ENCODE data around the gene SUGCT. TPM values are rescaled to one million over a fixed set of nuclear protein-coding genes. Genes with fewer than 3 reads are reported as not detected.
A peak's percentile ranks its signal among the peaks of the same experiment; 100 is the strongest.

SUGCT gene
- polyA plus RNA-seq, 1 of the 3 experiments (the other 2 are of a cell fraction): 53.7 TPM

GRCh38 chr7:40350100-40350499, 215.3 kb downstream of the SUGCT start (continued):
- no peak for TF ChIP-seq USF2 (IDR thresholded peaks at IDR 0.05; ENCODE audit: borderline replicate concordance, low read depth, low read length)
- no peak for TF ChIP-seq TEAD4 (IDR thresholded peaks at IDR 0.05; ENCODE audit: borderline replicate concordance, insufficient read depth)
- no peak for TF ChIP-seq FOXM1 (IDR thresholded peaks at IDR 0.05; ENCODE audit: low read depth)

- no peak overlapping the region for H2AFZ ChIP-seq (ENCODE audit: low read depth)
- CTCF ChIA-PET: no interaction called here
Measured at GRCh38 chr7:40354711-40355110, 219.9 kb downstream of the SUGCT start.

GRCh38 chr7:40356312-40356711, 221.5 kb downstream of the SUGCT start:
- TF ChIP-seq SMC3 (IDR thresholded peaks at IDR 0.05; ENCODE audit: low read depth, low read length): no peak
- TF ChIP-seq MEF2A (IDR thresholded peaks at IDR 0.05; ENCODE audit: borderline replicate concordance, low read depth): no peak
- peak; percentile 44; the same call in 1 of the 2 replicates for TF ChIP-seq FOSL2 (IDR thresholded peaks at IDR 0.05; ENCODE audit: borderline replicate concordance, low read depth)
- no peaks in the 10 kb centered on the region for H3K27me3 ChIP-seq (ENCODE audit: insufficient read depth)
- H3K9me2 ChIP-seq: no peaks in the 10 kb centered on the region
- ChIA-PET CTCF (interaction anchor here (0.6 to 1.2 kb wide), 3 partner anchors 12 to 1827 kb away, joined by 3 read pairs; no protein-coding TSS in a partner anchor), POLR2A (no interaction called here)
- H4K20me1 ChIP-seq (ENCODE audit: insufficient read depth): no peaks in the 10 kb centered on the region
- H3K9ac ChIP-seq: peak overlapping the region; percentile 40; the same call in 1 of the 2 replicates
- H3F3A ChIP-seq (replicated peaks; ENCODE audit: insufficient read depth): peaks cover 24% of the 10 kb centered on the region
- peak overlapping the region; percentile 5; the same call in 1 of the 2 replicates for H2AFZ ChIP-seq (ENCODE audit: low read depth)
- peak overlapping the region; percentile 31; the same call in 1 of the 2 replicates for H3K4me2 ChIP-seq
- H3K36me3 ChIP-seq (replicated peaks in 1 of 2; ENCODE audit: control insufficient read depth in 1 of 2, insufficient read depth in 2 of 2, low read length in 1 of 2): no peaks in the 10 kb centered on the region
- H3K4me3 ChIP-seq (ENCODE audit: low read depth in 2 of 2, low read length in 1 of 2): no peak overlapping the region
- H3K27ac ChIP-seq (ENCODE audit: low read depth in 2 of 2, low read length in 1 of 2): peak overlapping the region; percentile 82 to 86
- peaks cover 5% of the 10 kb centered on the region in 2 experiments; a peak in 3 of 4 replicates for H3K4me1 ChIP-seq (ENCODE audit: control insufficient read depth in 1 of 2, insufficient read depth in 2 of 2, low read depth in 1 of 2, low read length in 1 of 2)
- DNase-seq: no peak
- H3K79me2 ChIP-seq (ENCODE audit: insufficient read depth): no peaks in the 10 kb centered on the region
- WGBS (ENCODE audit: low lambda C conversion rate): 53% methylated on average over 3 of the region's 3 CpGs
- no peaks in the 10 kb centered on the region for H3K9me3 ChIP-seq

More at GRCh38 chr7:40354711-40355110, 219.9 kb downstream of the SUGCT start:
- DNase-seq: no peak
- H3K27me3 ChIP-seq (ENCODE audit: insufficient read depth): no peaks in the 10 kb centered on the region
- H3K36me3 ChIP-seq (replicated peaks in 1 of 2; ENCODE audit: control insufficient read depth in 1 of 2, insufficient read depth in 2 of 2, low read length in 1 of 2): no peaks in the 10 kb centered on the region
- POLR2A ChIA-PET: no interaction called here
- no peaks in the 10 kb centered on the region for H4K20me1 ChIP-seq (ENCODE audit: insufficient read depth)
- peaks cover 24% of the 10 kb centered on the region for H3F3A ChIP-seq (replicated peaks; ENCODE audit: insufficient read depth)
- peaks cover 5% of the 10 kb centered on the region in 2 experiments; a peak in 3 of 4 replicates for H3K4me1 ChIP-seq (ENCODE audit: control insufficient read depth in 1 of 2, insufficient read depth in 2 of 2, low read depth in 1 of 2, low read length in 1 of 2)
- no peaks in the 10 kb centered on the region for H3K79me2 ChIP-seq (ENCODE audit: insufficient read depth)
- H3K27ac ChIP-seq (ENCODE audit: low read depth in 2 of 2, low read length in 1 of 2): peak overlapping the region in 1 of 2 experiments; percentile 76; a peak in 2 of 4 replicates
- 83% methylated on average over 2 of the region's 2 CpGs for WGBS (ENCODE audit: low lambda C conversion rate)
- H3K4me2 ChIP-seq: no peak overlapping the region
- no peaks in the 10 kb centered on the region for H3K9me2 ChIP-seq
- no peak for TF ChIP-seq GATA2 (CRISPR knock-in tag; IDR thresholded peaks at IDR 0.05)
- TF ChIP-seq POLR2AphosphoS5 (IDR thresholded peaks at IDR 0.05; ENCODE audit: low read depth, low read length): no peak
- TF ChIP-seq NFIC (IDR thresholded peaks at IDR 0.05; ENCODE audit: borderline replicate concordance): no peak
- no peak overlapping the region for H3K4me3 ChIP-seq (ENCODE audit: low read depth in 2 of 2, low read length in 1 of 2)
- no peaks in the 10 kb centered on the region for H3K9me3 ChIP-seq
- no peak overlapping the region for H3K9ac ChIP-seq

Data from SK-N-SH (cell line).